ENCODE data around the gene HNF1A. TPM values are rescaled to one million over a fixed set of nuclear protein-coding genes. Genes with fewer than 3 reads are reported as not detected.

Gene HNF1A
- total and polyA plus RNA-seq, 2 of the 13 experiments (the other 11 are each of a cell fraction or from before 2014, with no cell fraction given), result 13.4 to 34.7 TPM

- no peak for TF ChIP-seq ZNF646 (CRISPR knock-in tag; IDR thresholded peaks at IDR 0.05)
- peak; percentile 1; the same call in 1 of the 2 replicates for TF ChIP-seq ZNF414 (CRISPR knock-in tag; IDR thresholded peaks at IDR 0.05)
- no peak for TF ChIP-seq SMARCC2 (IDR thresholded peaks at IDR 0.05)
- 0 out of 2 replicates have a peak, but pooled peaks have one; percentile 66 for TF ChIP-seq REPIN1 (CRISPR knock-in tag; IDR thresholded peaks at IDR 0.05; ENCODE audit: borderline replicate concordance, low read depth)
- TF ChIP-seq ZUFSP (CRISPR knock-in tag; IDR thresholded peaks at IDR 0.05; ENCODE audit: borderline replicate concordance), result no peak
- no peak for TF ChIP-seq GRHL1 (CRISPR knock-in tag; conservative IDR thresholded peaks at IDR 0.05)
- TF ChIP-seq CERS6 (CRISPR knock-in tag; IDR thresholded peaks at IDR 0.05), result no peak
- peak; percentile 63; the same call in 1 of the 2 replicates for TF ChIP-seq ZNF580 (CRISPR knock-in tag; IDR thresholded peaks at IDR 0.05; ENCODE audit: borderline replicate concordance, low read depth)
- TF ChIP-seq DNMT3B (CRISPR knock-in tag; conservative IDR thresholded peaks at IDR 0.05), result no peak
- TF ChIP-seq ZNF691 (CRISPR knock-in tag; IDR thresholded peaks at IDR 0.05; ENCODE audit: borderline replicate concordance, low read depth), result peak; percentile 91; the same call in 1 of the 2 replicates
- TF ChIP-seq ONECUT2 (CRISPR knock-in tag; IDR thresholded peaks at IDR 0.05), result no peak
- 0 out of 2 replicates have a peak, but pooled peaks have one; percentile 51 for TF ChIP-seq ZNF616 (CRISPR knock-in tag; IDR thresholded peaks at IDR 0.05; ENCODE audit: low read depth)
These were observed 1.7 kb downstream of the HNF1A start (continued) for GRCh38 chr12:120979862-120980696.

All from HepG2 (cell line).